GM06990 (cell line): ENCODE results near the gene AGXT.

Experiments used
- DNase-seq: peaks from one replicate; pipeline ENCODE4 v3.0.0-alpha.2; 2011; ENCODE audit not compliant: insufficient read length; ENCODE audit errors: extremely low read depth
- H3K27me3 ChIP-seq: replicated peaks from 2 replicates; pipeline ENCODE4 v1.6.0; 2011; ENCODE audit warnings: low read length; ENCODE audit not compliant: control insufficient read depth, insufficient read depth
- H3K36me3 ChIP-seq: 2 replicates; pipeline ENCODE4 v1.5.1; 2011; ENCODE audit warnings: low read length; ENCODE audit not compliant: control insufficient read depth, insufficient read depth
- H3K4me3 ChIP-seq: replicated peaks from 2 replicates; pipeline ENCODE4 v1.5.1; 2011; ENCODE audit warnings: low read depth, mild to moderate bottlenecking, control low read depth, low read length
- TF ChIP-seq, protein P1 (sequence below): IDR thresholded peaks from 2 replicates; pipeline ENCODE4 v1.5.1; 2011; ENCODE audit warnings: low read length, control low read depth, mild to moderate bottlenecking, inconsistent platforms; ENCODE audit not compliant: insufficient read depth, poor library complexity, severe bottlenecking

Gene AGXT

DNA sequence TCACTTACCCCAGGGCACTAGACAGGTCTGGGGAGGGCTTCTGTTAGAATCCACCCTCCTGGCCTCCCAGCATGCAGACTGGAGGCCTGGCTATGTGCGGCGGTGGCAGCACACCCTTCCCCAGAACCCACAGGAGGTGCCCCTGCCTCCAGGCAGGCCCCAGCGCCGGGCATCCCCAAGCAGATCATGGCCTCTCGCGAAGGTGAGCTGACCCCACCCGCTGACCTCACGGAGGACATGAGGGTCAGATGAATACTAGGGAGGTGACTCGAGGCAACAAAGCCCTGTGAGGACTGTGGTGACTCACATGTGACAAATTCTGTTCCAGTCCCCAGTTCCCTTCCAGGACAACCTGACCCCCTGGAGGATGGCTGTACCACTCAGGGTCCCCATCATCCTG lies 25.4 kb downstream of the AGXT start:
- TF ChIP-seq, protein P1, sequence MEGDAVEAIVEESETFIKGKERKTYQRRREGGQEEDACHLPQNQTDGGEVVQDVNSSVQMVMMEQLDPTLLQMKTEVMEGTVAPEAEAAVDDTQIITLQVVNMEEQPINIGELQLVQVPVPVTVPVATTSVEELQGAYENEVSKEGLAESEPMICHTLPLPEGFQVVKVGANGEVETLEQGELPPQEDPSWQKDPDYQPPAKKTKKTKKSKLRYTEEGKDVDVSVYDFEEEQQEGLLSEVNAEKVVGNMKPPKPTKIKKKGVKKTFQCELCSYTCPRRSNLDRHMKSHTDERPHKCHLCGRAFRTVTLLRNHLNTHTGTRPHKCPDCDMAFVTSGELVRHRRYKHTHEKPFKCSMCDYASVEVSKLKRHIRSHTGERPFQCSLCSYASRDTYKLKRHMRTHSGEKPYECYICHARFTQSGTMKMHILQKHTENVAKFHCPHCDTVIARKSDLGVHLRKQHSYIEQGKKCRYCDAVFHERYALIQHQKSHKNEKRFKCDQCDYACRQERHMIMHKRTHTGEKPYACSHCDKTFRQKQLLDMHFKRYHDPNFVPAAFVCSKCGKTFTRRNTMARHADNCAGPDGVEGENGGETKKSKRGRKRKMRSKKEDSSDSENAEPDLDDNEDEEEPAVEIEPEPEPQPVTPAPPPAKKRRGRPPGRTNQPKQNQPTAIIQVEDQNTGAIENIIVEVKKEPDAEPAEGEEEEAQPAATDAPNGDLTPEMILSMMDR: no peak
- H3K4me3 ChIP-seq: no peak overlapping the region
- H3K36me3 ChIP-seq: no peaks in the 10 kb centered on the region
- no peaks in the 10 kb centered on the region; the same call in 1 of the 2 replicates for H3K27me3 ChIP-seq
- no peak for DNase-seq

- TF ChIP-seq, protein P1: no peak
- H3K27me3 ChIP-seq: no peaks in the 10 kb centered on the region; the same call in 1 of the 2 replicates
- H3K4me3 ChIP-seq: no peak overlapping the region
- no peak for DNase-seq
- H3K36me3 ChIP-seq: no peaks in the 10 kb centered on the region
Measured at GRCh38 chr2:240894836-240895558, 26.4 kb downstream of the AGXT start.

GRCh38 chr2:240895656-240896388 lies 27.2 kb downstream of the AGXT start, which contains the start of gene MAB21L4:
TSS of gene MAB21L4 (minus strand) at chr2:240896156. CDS start at chr2:240895997, 159 bp downstream.
- no peak for DNase-seq
- no peak within 1 kb of the TSS for H3K4me3 ChIP-seq
- no peaks in the 10 kb centered on the region for H3K36me3 ChIP-seq
- H3K27me3 ChIP-seq: no peaks in the 10 kb centered on the region; the same call in 1 of the 2 replicates
- TF ChIP-seq, protein P1: no peak

GRCh38 chr2:240896394-240896793 lies 27.8 kb downstream of the AGXT start:
- TF ChIP-seq, protein P1: no peak
- H3K36me3 ChIP-seq: no peaks in the 10 kb centered on the region
- no peak overlapping the region for H3K4me3 ChIP-seq
- no peaks in the 10 kb centered on the region; the same call in 1 of the 2 replicates for H3K27me3 ChIP-seq
- no peak for DNase-seq

- DNase-seq: no peak
Measured at GRCh38 chr2:240896871-240897692, 28.5 kb downstream of the AGXT start.

More at GRCh38 chr2:240896871-240897692, 28.5 kb downstream of the AGXT start:
- H3K36me3 ChIP-seq: no peaks in the 10 kb centered on the region
- TF ChIP-seq, protein P1: no peak
- H3K27me3 ChIP-seq: no peaks in the 10 kb centered on the region; the same call in 1 of the 2 replicates
- H3K4me3 ChIP-seq: no peak overlapping the region
